Mononuclear cell (primary cell): ENCODE measurements around the gene NAALAD2. TPM values are rescaled to one million over a fixed set of nuclear protein-coding genes. Genes with fewer than 3 reads are reported as not detected.
"Not testable (repeated sequence)": the region's sequence is repeated elsewhere in the genome, so short reads cannot be mapped to it uniquely, and the experiment has no call there.

Experiments
- H3K27me3 ChIP-seq: 2 replicates; pipeline ENCODE4 v1.6.0; 2011; ENCODE audit warnings: low read length, control low read depth; ENCODE audit not compliant: insufficient read depth
- H3K4me1 ChIP-seq: 2 replicates; pipeline ENCODE4 v1.5.1; 2011; ENCODE audit warnings: mild to moderate bottlenecking, low read length, control low read depth; ENCODE audit not compliant: insufficient read depth
- H3K4me3 ChIP-seq: 2 replicates; pipeline ENCODE4 v1.5.1; 2011; ENCODE audit warnings: mild to moderate bottlenecking, low read length, moderate library complexity
- H3K9me3 ChIP-seq: 2 replicates; pipeline ENCODE4 v1.5.1; 2011; ENCODE audit warnings: low read depth, mild to moderate bottlenecking, control low read depth, low read length
- total RNA-seq: library from RNA; depleted of rRNA; stranded (reverse); fragments of >200 nt; gene quantifications from one replicate; pipeline ENCODE4 v1.2.3, GENCODE V29; 2012

Gene NAALAD2
- total RNA-seq, 1 donor, result not detected

DNA sequence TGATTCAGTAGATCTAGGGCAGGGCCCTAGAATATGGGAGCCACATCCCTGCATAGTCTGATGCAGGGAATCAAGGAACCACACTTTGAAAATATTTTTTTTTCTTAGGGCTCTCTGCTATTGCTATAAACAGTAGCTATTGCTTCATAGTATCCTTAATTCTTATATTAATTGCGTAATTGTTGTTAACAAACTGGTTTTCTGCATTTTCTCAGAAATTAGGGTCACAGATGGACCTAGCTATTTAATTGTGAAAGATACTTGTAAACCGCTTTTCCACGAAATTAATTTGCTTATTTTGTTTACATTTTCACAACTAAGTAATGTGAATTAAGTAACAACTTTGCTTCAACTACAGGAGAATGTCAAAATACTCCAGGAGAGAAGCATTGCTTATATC is 34.1 kb downstream of the NAALAD2 start:
- H3K4me1 ChIP-seq, result no peaks in the 10 kb centered on the region
- H3K4me3 ChIP-seq, result no peak overlapping the region
- H3K9me3 ChIP-seq, result no peaks in the 10 kb centered on the region
- no peaks in the 10 kb centered on the region for H3K27me3 ChIP-seq

DNA sequence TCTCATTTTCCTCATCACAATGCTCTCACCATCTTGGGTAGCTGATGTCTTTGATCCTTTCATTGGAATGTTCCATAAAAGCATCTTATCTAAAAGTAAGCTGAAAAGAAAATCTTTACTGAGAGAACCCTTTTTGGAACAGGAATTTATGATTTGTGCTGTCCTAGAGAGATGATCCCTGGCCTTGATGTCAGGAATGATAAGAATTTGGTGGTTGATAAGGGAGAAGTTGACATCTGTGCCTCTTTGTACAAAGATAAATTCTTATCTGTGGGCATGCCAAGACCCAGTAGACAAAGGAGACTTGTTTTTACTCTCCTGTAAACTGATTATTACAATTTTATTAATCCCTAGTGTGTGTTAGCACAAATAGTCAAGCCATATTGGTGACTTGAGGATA is 36.9 kb downstream of the NAALAD2 start:
- Histone ChIP-seq H3K27me3 (no peaks in the 10 kb centered on the region), H3K4me3 (no peak overlapping the region), H3K4me1 (no peaks in the 10 kb centered on the region), H3K9me3 (no peaks in the 10 kb centered on the region)

DNA sequence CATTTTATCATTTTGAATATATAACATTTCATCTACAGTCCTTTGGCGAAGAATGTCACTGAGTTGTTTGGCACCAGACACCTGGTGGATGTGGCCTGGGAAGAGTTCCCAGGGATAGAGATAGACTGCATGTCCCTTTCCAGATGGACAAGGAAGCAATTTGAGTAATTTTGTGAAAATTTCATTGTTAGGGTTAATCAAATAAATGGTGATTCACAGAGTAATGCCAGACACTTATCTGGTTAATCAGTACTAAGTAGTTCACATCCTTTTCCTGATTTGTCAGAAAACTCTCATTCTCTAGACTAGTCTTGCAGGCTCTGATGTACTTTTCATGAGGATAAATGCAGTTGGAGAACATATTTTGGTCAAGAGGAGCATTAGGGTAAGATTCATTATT is 41.6 kb downstream of the NAALAD2 start:
- Histone ChIP-seq H3K4me3 (no peak overlapping the region), H3K27me3 (no peaks in the 10 kb centered on the region), H3K4me1 (no peaks in the 10 kb centered on the region), H3K9me3 (no peaks in the 10 kb centered on the region)

DNA sequence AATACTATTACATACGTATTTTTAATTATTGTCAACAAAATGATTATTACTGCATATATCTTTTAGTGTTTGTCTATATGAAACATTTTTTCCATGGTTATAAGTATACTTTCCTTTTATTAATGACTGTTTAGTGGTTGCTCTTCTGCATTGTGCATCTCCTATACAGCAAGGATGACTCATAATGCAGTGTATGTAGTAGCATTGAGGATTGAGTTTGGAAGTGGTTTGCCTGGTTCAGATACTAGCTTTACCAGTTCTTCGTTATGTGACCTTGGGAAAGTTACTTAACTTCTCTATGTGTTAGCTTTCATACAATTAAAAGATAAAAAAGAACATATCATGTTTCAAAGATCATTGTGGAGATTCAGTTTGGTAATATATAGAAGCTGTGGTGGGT is 44.3 kb downstream of the NAALAD2 start:
- Histone ChIP-seq H3K27me3 (no peaks in the 10 kb centered on the region), H3K4me1 (no peaks in the 10 kb centered on the region), H3K4me3 (no peak overlapping the region), H3K9me3 (no peaks in the 10 kb centered on the region)

DNA sequence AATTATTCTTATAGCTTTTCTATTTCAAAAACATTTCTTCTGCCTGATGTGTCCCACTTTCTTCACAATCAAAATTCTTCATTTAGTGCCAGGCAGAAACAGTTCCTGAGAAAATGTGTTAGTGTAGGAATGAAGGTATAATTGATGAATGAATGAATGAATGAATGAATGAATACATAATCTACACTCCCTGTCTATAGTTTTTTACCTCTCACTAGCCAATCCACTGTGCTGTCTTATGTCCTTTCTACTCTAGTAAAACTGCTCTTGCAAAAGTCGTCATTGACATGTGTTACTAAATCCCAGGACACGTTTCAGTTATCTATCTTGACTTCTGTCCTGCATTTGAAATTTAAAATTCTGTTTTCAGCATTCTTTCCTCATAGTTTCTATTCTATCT is 45.5 kb downstream of the NAALAD2 start:
- no peaks in the 10 kb centered on the region for H3K4me1 ChIP-seq
- H3K4me3 ChIP-seq, result no peak overlapping the region
- H3K9me3 ChIP-seq, result no peaks in the 10 kb centered on the region
- H3K27me3 ChIP-seq, result no peaks in the 10 kb centered on the region

DNA sequence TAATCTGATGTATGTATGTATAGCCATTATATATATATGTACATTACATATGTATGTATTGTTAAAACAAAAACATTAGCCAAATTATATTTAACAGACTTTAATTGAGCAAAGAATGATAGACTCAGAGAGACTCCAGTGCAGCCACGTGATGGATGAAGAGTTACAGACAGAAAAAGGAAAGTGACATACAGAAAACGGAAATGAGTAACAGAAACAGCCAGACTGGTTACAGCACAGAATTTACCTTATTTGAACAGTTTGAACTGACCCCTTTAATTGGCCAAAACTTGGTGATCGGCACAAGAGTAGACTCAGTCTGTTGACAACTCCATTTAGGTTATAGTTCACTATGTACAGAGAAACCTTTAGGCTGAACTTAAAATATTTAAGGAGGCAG is 53.4 kb downstream of the NAALAD2 start:
- no peaks in the 10 kb centered on the region for H3K27me3 ChIP-seq
- no peaks in the 10 kb centered on the region for H3K9me3 ChIP-seq
- no peaks in the 10 kb centered on the region for H3K4me1 ChIP-seq
- H3K4me3 ChIP-seq, result no peak overlapping the region

DNA sequence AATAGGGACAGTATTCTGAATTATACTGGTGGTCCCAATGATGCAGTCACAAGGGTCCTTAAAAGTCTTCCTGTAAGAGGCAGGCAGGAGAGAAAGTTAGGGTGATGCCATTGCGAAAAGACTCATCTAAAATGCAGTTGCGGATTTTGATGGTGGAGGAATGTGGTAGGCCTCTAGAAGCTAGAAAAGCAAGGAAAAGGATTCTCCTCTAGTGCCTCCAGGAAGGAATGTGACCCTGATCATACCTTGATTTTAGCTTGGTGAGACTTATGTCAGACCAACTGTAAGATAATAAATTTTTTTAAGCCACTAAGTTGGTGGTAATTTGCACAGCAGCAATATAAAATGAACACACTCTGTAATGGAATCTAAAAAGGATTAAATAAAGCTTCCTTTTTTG is 54.5 kb downstream of the NAALAD2 start:
- H3K27me3 ChIP-seq, result no peaks in the 10 kb centered on the region
- no peak overlapping the region for H3K4me3 ChIP-seq
- H3K4me1 ChIP-seq, result no peaks in the 10 kb centered on the region
- H3K9me3 ChIP-seq, result no peaks in the 10 kb centered on the region

DNA sequence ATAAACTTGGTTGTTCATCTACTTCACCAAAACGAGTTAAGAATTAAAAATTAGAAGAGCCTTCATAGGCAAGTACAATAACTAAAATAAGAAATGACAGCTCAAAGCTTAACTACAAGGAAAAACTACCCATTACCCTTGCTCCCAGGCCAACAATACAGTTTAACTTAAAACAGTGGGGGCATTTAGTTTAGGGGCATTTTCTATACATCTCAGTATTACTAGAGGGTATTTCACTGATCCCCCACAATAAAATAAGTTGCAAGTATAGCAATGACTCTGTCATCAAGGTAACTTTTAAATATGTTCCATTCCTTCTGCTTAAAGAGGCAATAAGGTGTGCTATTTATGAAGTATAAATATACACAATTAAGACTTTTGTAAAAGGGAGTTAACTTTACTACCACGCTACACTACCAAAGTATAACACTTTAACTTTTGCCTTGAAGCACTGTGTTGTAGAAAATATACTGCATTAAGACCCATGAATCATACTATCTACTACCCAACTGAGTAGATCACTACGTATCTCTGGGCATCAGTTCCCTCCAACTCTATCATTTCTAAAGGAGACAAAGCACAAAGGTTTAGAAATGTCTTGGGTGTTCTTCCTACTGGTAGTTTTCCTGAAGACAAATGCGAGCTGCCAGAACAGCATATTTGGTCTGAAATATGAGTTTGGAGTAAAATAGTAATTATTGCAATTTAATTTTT is 58.6 kb downstream of the NAALAD2 start:
- Histone ChIP-seq H3K27me3 (no peaks in the 10 kb centered on the region), H3K9me3 (no peaks in the 10 kb centered on the region), H3K4me1 (no peaks in the 10 kb centered on the region), H3K4me3 (no peak overlapping the region)

DNA sequence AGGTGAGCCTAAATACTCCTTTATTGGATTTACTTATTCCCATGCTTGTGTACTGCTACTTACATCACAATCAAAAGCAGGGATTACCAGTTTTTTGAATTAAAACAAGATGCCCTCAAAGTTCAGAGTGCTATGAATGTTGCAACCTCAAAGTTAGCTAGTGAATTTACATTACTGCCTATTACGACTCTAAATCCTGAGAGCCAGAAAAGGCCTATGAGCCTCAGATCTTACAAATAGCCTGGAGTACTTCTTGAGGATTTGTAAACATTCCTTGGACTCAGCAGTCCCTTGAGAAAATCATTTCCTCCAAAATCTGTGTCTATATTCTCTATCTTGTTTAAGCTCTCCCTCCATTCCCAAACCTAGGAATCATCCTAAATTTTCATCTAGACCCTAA is 62.9 kb downstream of the NAALAD2 start:
- no peak overlapping the region for H3K4me3 ChIP-seq
- no peaks in the 10 kb centered on the region for H3K4me1 ChIP-seq
- H3K27me3 ChIP-seq, result no peaks in the 10 kb centered on the region
- H3K9me3 ChIP-seq, result no peaks in the 10 kb centered on the region

DNA sequence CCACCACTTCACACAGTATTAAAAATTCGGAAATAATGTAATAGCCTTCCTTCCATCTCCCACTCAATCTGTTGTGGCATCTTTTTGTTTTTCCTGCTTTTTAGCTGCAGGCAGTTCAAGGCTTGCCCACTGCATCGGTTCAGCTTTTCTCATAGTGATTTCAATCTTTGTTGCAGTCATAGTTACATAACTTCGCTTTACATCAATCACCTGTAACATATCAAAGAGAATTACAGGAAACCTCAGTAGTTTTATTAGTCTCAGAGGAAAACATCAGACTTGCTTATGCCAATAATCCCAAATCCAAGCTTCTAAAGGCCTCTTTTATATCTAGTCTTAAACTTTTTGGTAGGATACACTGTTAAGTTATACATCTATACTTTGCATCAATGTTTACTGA is 67.9 kb downstream of the NAALAD2 start:
- no peaks in the 10 kb centered on the region for H3K27me3 ChIP-seq
- no peaks in the 10 kb centered on the region for H3K9me3 ChIP-seq
- H3K4me1 ChIP-seq, result no peaks in the 10 kb centered on the region

DNA sequence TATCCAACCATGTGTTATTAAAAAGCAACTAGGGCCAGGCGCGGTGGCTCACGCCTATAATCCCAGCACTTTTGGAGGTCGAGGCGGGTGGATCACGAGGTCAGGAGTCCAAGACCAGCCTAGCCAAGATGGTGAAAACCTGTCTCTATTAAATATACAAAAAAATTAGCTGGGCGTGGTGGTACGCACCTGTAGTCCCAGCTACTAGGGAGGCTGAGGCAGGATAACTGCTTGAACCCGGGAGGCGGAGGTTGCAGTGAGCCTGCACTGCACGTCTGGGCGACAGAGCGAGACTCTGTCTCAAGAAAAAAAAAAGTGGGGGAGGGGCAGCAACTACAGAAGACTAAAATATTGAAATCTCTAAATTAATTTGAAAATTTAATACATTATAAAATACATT is 69.9 kb downstream of the NAALAD2 start:
- Histone ChIP-seq H3K9me3 (no peaks in the 10 kb centered on the region), H3K27me3 (no peaks in the 10 kb centered on the region), H3K4me3 (no peak overlapping the region), H3K4me1 (no peaks in the 10 kb centered on the region)

More for the DNA sequence above, 67.9 kb downstream of the NAALAD2 start:
- no peak overlapping the region for H3K4me3 ChIP-seq

DNA sequence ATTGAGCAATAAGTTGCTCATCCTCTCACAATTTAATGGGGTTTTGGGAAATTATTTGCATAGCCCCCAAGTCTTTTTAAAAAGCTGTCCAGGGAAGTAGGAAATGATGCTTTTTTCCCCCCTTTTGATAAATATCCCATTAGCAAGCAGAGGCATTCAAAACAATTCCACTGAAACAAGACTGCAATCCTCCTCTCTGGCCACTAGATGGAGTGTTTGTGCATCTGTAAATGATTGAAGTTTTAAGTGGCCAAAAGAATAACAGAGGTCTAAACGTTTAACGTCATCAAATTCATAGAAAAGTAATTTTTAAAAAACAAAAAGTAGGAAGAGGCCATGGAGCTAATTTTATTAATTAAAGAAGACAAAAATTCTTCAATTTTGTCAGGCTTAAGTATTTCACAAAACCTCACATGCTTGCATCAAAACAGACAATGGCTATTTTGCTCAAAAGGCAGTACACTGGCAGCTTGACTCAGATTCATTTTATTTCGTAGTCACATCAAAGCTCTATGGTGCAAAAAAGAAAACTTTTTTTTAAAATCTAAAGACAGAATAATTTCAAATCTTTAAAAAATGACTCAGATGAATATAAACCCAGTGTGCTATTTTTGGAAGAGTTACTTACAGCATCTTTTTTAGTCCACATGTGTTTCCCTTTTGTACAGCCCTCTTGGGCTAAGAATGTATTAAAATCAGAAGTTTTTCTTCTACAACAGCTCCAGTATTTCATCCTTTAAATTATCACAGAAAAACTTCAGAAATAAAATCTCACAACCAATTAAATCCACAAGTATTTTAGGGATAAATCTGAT is 70.6 kb downstream of the NAALAD2 start:
- Histone ChIP-seq H3K27me3 (no peaks in the 10 kb centered on the region), H3K4me1 (no peaks in the 10 kb centered on the region), H3K4me3 (no peak overlapping the region), H3K9me3 (no peaks in the 10 kb centered on the region)

DNA sequence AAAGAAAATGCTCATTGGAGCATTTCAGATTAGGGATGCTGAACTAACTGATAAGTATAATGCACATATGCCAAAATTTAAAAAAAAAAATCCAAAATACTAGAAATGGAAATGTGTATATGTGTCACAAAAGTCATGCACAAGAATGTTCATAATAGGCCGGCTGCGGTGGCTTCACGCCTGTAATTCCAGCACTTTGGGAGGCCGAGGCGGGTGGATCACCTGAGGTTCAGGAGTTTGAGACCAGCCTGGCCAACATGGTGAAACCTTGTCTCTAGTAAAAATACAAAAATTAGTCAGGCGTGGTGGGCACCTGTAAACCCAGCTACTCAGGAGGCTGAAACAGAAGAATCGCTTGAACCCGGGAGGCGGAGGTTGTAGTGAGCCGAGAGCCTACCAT is 73.5 kb downstream of the NAALAD2 start:
- not testable (repeated sequence) for H3K27me3 ChIP-seq, H3K4me3 ChIP-seq, H3K9me3 ChIP-seq, H3K4me1 ChIP-seq

DNA sequence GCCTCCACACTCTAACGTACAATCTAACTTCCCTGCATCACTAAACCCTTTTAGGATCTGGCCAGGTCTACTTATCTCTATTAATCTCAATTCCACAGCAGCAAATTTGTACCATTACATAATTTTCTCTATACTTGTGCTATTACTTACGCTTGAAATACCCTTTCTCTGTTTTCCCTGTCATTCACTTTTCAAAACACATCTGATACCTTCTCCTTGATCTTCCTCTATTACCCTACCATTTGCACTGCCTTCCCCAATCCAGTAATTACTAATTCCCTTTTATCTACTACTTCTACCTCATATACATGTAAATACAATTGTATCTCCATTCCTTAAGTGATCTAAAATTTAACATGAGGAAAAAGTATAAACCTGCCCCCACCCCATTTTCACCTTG is 74.4 kb downstream of the NAALAD2 start:
- Histone ChIP-seq H3K4me3 (no peak overlapping the region), H3K27me3 (no peaks in the 10 kb centered on the region), H3K4me1 (no peaks in the 10 kb centered on the region), H3K9me3 (no peaks in the 10 kb centered on the region)

DNA sequence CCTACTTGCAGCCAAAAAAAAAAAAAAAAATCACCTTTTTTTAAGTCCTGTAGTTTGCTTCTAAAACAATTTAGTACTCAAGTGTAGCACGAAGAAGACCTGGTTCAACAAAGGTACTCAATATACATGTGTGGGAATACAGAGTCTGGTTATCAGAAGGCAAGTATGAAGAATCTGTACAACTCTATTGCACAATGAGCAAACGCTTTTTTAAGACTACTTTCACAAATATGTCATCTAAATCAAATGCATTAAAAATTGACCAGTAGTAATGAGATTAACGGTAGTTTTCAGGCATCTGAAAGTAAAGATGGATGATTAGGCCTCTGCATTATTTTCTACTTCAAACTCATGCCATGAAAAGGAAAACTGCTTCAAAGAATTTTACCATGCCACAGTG is 78.9 kb downstream of the NAALAD2 start:
- Histone ChIP-seq H3K4me1 (no peaks in the 10 kb centered on the region), H3K9me3 (no peaks in the 10 kb centered on the region), H3K27me3 (no peaks in the 10 kb centered on the region), H3K4me3 (no peak overlapping the region)

DNA sequence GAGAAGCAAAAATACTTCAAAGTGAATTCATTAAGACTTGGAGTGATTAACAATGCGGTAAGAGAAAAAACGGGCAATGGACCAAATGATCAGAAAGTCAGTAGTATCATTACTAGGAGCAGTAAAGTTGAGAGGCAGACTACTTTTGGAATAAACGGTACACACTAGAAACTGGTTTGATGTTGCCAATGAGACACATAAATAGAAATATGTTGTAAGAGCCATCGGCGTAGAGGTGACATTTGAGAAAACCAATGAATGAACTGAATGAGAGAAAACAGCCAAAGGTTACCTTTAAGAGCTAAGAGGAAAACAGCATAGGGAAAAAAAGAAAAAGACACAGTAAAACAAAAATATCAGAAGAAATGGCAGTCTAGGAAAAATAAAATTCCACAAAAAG is 82.1 kb downstream of the NAALAD2 start:
- Histone ChIP-seq H3K4me1 (peaks cover 22% of the 10 kb centered on the region), H3K9me3 (no peaks in the 10 kb centered on the region), H3K4me3 (no peak overlapping the region), H3K27me3 (no peaks in the 10 kb centered on the region)
